ENCODE results near the gene FANCE. TPM values are rescaled to one million over a fixed set of nuclear protein-coding genes. Genes with fewer than 3 reads are reported as not detected.

Gene FANCE
- total RNA-seq, 1 experiment from 2014 or later: 19.2 TPM

GRCh38 chr6:35499372-35499771 is 47.2 kb downstream of the FANCE start:
- no peak for DNase-seq (ENCODE audit: low spot score)
- Histone ChIP-seq H3K27ac (ENCODE audit: low read depth, low read length, poor library complexity, severe bottlenecking) (no peak overlapping the region), H3K4me3 (ENCODE audit: low read depth, low read length, poor library complexity, severe bottlenecking) (no peak overlapping the region), H3K4me1 (ENCODE audit: insufficient read depth, low read length, poor library complexity, severe bottlenecking) (peaks cover 16% of the 10 kb centered on the region), H3K36me3 (ENCODE audit: insufficient read depth, low read length, poor library complexity, severe bottlenecking) (no peaks in the 10 kb centered on the region), H3K9me3 (ENCODE audit: low read depth, low read length, poor library complexity, severe bottlenecking) (no peaks in the 10 kb centered on the region), H3K27me3 (replicated peaks; ENCODE audit: insufficient read depth, low read depth, low read length, poor library complexity) (no peaks in the 10 kb centered on the region)
- intact Hi-C loops (cut with micrococcal nuclease; ENCODE audit: unreplicated experiment): no loop called here
- BruUV-seq (replicated peaks): no TSS peak
- ChIA-PET POLR2A (ENCODE audit: low non-redundant PET) (no interaction called here), CTCF (no interaction called here)
- TF ChIP-seq EZH2 (IDR thresholded peaks at IDR 0.05; ENCODE audit: borderline replicate concordance, low read depth, low read length, poor library complexity, severe bottlenecking): no peak
- TF ChIP-seq CTCF (conservative IDR thresholded peaks at IDR 0.05; ENCODE audit: low read depth, low read length): no peak

DNA sequence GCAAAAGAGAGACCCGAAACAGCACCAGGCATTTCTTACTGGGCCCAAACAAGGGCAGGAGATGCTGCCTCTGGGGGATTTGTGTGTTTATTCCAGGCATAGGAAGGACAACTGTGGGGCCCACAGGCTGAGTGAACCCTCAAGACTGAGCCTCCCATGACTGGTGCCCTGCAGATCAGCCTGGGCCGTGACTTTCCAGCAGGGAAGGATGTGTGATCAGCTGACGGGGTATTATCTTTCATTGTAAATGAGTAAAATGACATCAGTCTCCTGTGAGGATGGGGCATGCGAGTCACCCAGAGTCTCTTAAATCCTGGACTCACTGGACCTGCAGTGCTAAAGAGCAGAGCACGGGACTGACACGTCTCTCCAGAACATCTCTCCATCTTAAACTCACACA is 48.6 kb downstream of the FANCE start:
- Histone ChIP-seq H3K4me1 (ENCODE audit: insufficient read depth, low read length, poor library complexity, severe bottlenecking) (peaks cover 12% of the 10 kb centered on the region), H3K36me3 (ENCODE audit: insufficient read depth, low read length, poor library complexity, severe bottlenecking) (no peaks in the 10 kb centered on the region), H3K4me3 (ENCODE audit: low read depth, low read length, poor library complexity, severe bottlenecking) (no peak overlapping the region), H3K27ac (ENCODE audit: low read depth, low read length, poor library complexity, severe bottlenecking) (no peak overlapping the region), H3K27me3 (replicated peaks; ENCODE audit: insufficient read depth, low read depth, low read length, poor library complexity) (no peaks in the 10 kb centered on the region), H3K9me3 (ENCODE audit: low read depth, low read length, poor library complexity, severe bottlenecking) (no peaks in the 10 kb centered on the region)
- CTCF ChIA-PET: no interaction called here
- no TSS peak for BruUV-seq (replicated peaks)
- intact Hi-C loops (cut with micrococcal nuclease; ENCODE audit: unreplicated experiment): no loop called here
- TF ChIP-seq EZH2 (IDR thresholded peaks at IDR 0.05; ENCODE audit: borderline replicate concordance, low read depth, low read length, poor library complexity, severe bottlenecking): no peak
- TF ChIP-seq CTCF (conservative IDR thresholded peaks at IDR 0.05; ENCODE audit: low read depth, low read length): no peak
- POLR2A ChIA-PET (ENCODE audit: low non-redundant PET): no interaction called here
- DNase-seq (ENCODE audit: low spot score): no peak

- Histone ChIP-seq H3K36me3 (ENCODE audit: insufficient read depth, low read length, poor library complexity, severe bottlenecking) (no peaks in the 10 kb centered on the region), H3K27ac (ENCODE audit: low read depth, low read length, poor library complexity, severe bottlenecking) (no peak overlapping the region), H3K9me3 (ENCODE audit: low read depth, low read length, poor library complexity, severe bottlenecking) (no peaks in the 10 kb centered on the region), H3K4me1 (ENCODE audit: insufficient read depth, low read length, poor library complexity, severe bottlenecking) (peaks cover 12% of the 10 kb centered on the region), H3K4me3 (ENCODE audit: low read depth, low read length, poor library complexity, severe bottlenecking) (no peak overlapping the region), H3K27me3 (replicated peaks; ENCODE audit: insufficient read depth, low read depth, low read length, poor library complexity) (no peaks in the 10 kb centered on the region)
- TF ChIP-seq CTCF (conservative IDR thresholded peaks at IDR 0.05; ENCODE audit: low read depth, low read length): no peak
- TF ChIP-seq EZH2 (IDR thresholded peaks at IDR 0.05; ENCODE audit: borderline replicate concordance, low read depth, low read length, poor library complexity, severe bottlenecking): no peak
- intact Hi-C loops (cut with micrococcal nuclease; ENCODE audit: unreplicated experiment): no loop called here
- no TSS peak for BruUV-seq (replicated peaks)
- ChIA-PET CTCF (interaction anchor here (1.1 kb wide), 1 partner anchor 21 kb away, joined by 4 read pairs; no protein-coding TSS in a partner anchor), POLR2A (ENCODE audit: low non-redundant PET) (no interaction called here)
- no peak for DNase-seq (ENCODE audit: low spot score)
Observed at GRCh38 chr6:35501784-35502183, 49.6 kb downstream of the FANCE start.

Measured in A673 (cell line).